Astrocyte (in vitro differentiated cells and primary cell): ENCODE data around the gene ZSCAN5B. TPM values are rescaled to one million over a fixed set of nuclear protein-coding genes. Genes with fewer than 3 reads are reported as not detected.

Source experiments
- DNase-seq: peaks from one replicate; pipeline ENCODE4 v3.0.0-alpha.2; 2010; ENCODE audit warnings: low read depth
- FAIRE-seq: peaks from 2 replicates; lab custom pipeline; 2011; peaks lifted over from hg19 to GRCh38; lab: Jason Lieb, UNC
- H2AFZ ChIP-seq: 2 replicates; pipeline ENCODE4 v1.6.0; 2012; ENCODE audit warnings: low read depth, low read length, inconsistent platforms
- H3K27ac ChIP-seq: 2 replicates; pipeline ENCODE4 v1.5.1; 2011; ENCODE audit warnings: low read depth, low read length, inconsistent platforms
- H3K27me3 ChIP-seq: 2 replicates; pipeline ENCODE4 v1.6.0; 2011; ENCODE audit warnings: low read length, inconsistent platforms; ENCODE audit not compliant: insufficient read depth
- H3K36me3 ChIP-seq: 2 replicates; pipeline ENCODE4 v1.5.1; 2011; ENCODE audit warnings: low read length, inconsistent platforms; ENCODE audit not compliant: insufficient read depth
- H3K4me1 ChIP-seq: 2 replicates; pipeline ENCODE4 v1.5.1; 2011; ENCODE audit warnings: low read length, inconsistent platforms; ENCODE audit not compliant: insufficient read depth
- H3K4me2 ChIP-seq: 2 replicates; pipeline ENCODE4 v1.6.0; 2012; ENCODE audit warnings: low read length, inconsistent platforms
- H3K4me3 ChIP-seq: 2 replicates; pipeline ENCODE4 v1.5.1; 2011; ENCODE audit warnings: low read depth, mild to moderate bottlenecking, low read length, inconsistent platforms; ENCODE audit not compliant: insufficient read depth
- H3K79me2 ChIP-seq: 2 replicates; pipeline ENCODE4 v1.6.0; 2012; ENCODE audit warnings: mild to moderate bottlenecking, low read length, inconsistent platforms; ENCODE audit not compliant: insufficient read depth
- H3K9ac ChIP-seq: 2 replicates; pipeline ENCODE4 v1.6.0; 2012; ENCODE audit warnings: mild to moderate bottlenecking, low read length, inconsistent platforms
- H3K9me3 ChIP-seq: 2 replicates; pipeline ENCODE4 v1.5.1; 2012; ENCODE audit warnings: low read depth, mild to moderate bottlenecking, low read length, inconsistent platforms; ENCODE audit not compliant: insufficient read depth
- H4K20me1 ChIP-seq: 2 replicates; pipeline ENCODE4 v1.6.0; 2012; ENCODE audit warnings: low read length, inconsistent platforms; ENCODE audit not compliant: insufficient read depth
- H3K27ac Mint-ChIP-seq: one replicate; pipeline ENCODE4 v1.8.0; 2021; ENCODE audit warnings: mild to moderate bottlenecking, mixed read lengths; ENCODE audit not compliant: unreplicated experiment
- H3K27me3 Mint-ChIP-seq: one replicate; pipeline ENCODE4 v1.8.0; 2021; ENCODE audit warnings: low read depth, mixed read lengths; ENCODE audit not compliant: unreplicated experiment
- H3K36me3 Mint-ChIP-seq: one replicate; pipeline ENCODE4 v1.8.0; 2021; ENCODE audit warnings: low read depth, mixed read lengths; ENCODE audit not compliant: unreplicated experiment
- H3K4me1 Mint-ChIP-seq: one replicate; pipeline ENCODE4 v1.8.0; 2021; ENCODE audit warnings: low read depth, mixed read lengths; ENCODE audit not compliant: unreplicated experiment
- H3K4me3 Mint-ChIP-seq: one replicate; pipeline ENCODE4 v1.8.0; 2021; ENCODE audit warnings: mild to moderate bottlenecking, moderate library complexity, mixed read lengths; ENCODE audit not compliant: unreplicated experiment
- H3K9me3 Mint-ChIP-seq: one replicate; pipeline ENCODE4 v1.8.0; 2021; ENCODE audit warnings: mild to moderate bottlenecking, mixed read lengths; ENCODE audit not compliant: unreplicated experiment
- EZH2 ChIP-seq: IDR thresholded peaks from 2 replicates; pipeline ENCODE4 v1.6.1; 2012; ENCODE audit warnings: mild to moderate bottlenecking, low read length, inconsistent platforms; ENCODE audit not compliant: insufficient read depth
- total RNA-seq: library from RNA; stranded (reverse); gene quantifications from 2 replicates; pipeline ENCODE4 v1.2.1, GENCODE V29; 2021
- TF ChIP-seq, protein P1 (sequence below): IDR thresholded peaks from 2 replicates; pipeline ENCODE4 v1.5.1; 2011; ENCODE audit warnings: low read depth, mild to moderate bottlenecking, inconsistent platforms, low read length, moderate library complexity; ENCODE audit not compliant: insufficient read depth

Gene ZSCAN5B
- total RNA-seq, 1 donor from 2014 or later: not detected

DNA sequence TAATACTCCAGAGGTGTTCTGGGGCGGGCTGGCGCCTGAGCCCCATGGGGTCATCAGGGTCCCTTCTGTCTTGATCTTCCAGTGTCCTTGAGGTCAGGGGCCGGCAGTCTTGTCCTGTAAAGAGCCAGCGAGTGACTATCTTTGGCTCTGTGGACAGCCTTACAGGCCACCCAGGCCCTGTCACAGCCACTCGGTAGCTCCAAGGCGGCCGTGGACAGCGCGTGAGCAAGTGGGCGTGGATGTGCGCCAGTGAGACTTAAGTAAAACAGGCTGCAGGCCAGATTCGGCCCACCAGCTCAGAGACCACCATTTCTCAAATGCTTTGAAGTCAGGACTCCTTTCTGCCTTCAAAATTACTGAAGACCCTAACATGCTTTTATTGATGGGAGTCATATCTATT is 52.8 kb downstream of the ZSCAN5B start:
- H3K36me3 ChIP-seq: no peaks in the 10 kb centered on the region
- Mint-ChIP-seq H3K4me3 (no peak overlapping the region), H3K4me1 (peaks cover 9% of the 10 kb centered on the region), H3K27ac (no peak overlapping the region), H3K36me3 (peaks cover 9% of the 10 kb centered on the region), H3K27me3 (no peaks in the 10 kb centered on the region), H3K9me3 (peaks cover 2% of the 10 kb centered on the region)
- H3K27me3 ChIP-seq: no peaks in the 10 kb centered on the region
- peaks cover 6% of the 10 kb centered on the region for H3K4me1 ChIP-seq
- peaks cover 20% of the 10 kb centered on the region for H4K20me1 ChIP-seq
- no peak overlapping the region for H2AFZ ChIP-seq
- peaks cover 42% of the 10 kb centered on the region for H3K79me2 ChIP-seq
- no peak overlapping the region for H3K27ac ChIP-seq
- TF ChIP-seq EZH2: no peak
- TF ChIP-seq, protein P1, sequence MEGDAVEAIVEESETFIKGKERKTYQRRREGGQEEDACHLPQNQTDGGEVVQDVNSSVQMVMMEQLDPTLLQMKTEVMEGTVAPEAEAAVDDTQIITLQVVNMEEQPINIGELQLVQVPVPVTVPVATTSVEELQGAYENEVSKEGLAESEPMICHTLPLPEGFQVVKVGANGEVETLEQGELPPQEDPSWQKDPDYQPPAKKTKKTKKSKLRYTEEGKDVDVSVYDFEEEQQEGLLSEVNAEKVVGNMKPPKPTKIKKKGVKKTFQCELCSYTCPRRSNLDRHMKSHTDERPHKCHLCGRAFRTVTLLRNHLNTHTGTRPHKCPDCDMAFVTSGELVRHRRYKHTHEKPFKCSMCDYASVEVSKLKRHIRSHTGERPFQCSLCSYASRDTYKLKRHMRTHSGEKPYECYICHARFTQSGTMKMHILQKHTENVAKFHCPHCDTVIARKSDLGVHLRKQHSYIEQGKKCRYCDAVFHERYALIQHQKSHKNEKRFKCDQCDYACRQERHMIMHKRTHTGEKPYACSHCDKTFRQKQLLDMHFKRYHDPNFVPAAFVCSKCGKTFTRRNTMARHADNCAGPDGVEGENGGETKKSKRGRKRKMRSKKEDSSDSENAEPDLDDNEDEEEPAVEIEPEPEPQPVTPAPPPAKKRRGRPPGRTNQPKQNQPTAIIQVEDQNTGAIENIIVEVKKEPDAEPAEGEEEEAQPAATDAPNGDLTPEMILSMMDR: no peak
- H3K9me3 ChIP-seq: no peaks in the 10 kb centered on the region
- H3K4me3 ChIP-seq: no peak overlapping the region
- H3K4me2 ChIP-seq: no peak overlapping the region
- no peak overlapping the region for H3K9ac ChIP-seq
- FAIRE-seq (no peak), DNase-seq (no peak)

DNA sequence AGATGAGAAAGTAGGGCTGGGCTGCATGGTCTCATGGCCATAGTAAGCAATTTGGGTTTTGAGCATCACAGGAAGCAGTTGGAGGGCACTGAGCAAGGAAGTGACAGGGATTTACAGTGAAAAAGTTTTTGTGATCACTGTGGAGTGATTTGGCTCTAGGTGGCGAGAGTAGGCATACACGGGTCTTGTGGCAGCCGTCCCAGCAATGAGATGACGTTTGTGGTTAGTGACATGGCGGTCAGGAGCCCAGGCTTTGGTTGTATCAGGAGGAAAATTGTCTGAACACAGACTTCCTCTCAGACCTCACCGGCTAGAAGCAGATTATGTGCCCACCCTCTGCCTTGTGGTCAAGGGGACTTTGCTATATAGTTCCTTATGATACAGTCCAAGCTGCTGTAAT is 53.2 kb downstream of the ZSCAN5B start:
- H3K9me3 ChIP-seq: no peaks in the 10 kb centered on the region
- H3K4me3 ChIP-seq: no peak overlapping the region
- no peaks in the 10 kb centered on the region for H3K9me3 Mint-ChIP-seq
- peaks cover 9% of the 10 kb centered on the region for H3K4me1 Mint-ChIP-seq
- H3K4me1 ChIP-seq: peaks cover 8% of the 10 kb centered on the region
- H2AFZ ChIP-seq: no peak overlapping the region
- no peak overlapping the region for H3K4me2 ChIP-seq
- DNase-seq (no peak), FAIRE-seq (no peak)
- H3K27ac Mint-ChIP-seq: no peak overlapping the region
- H4K20me1 ChIP-seq: peaks cover 16% of the 10 kb centered on the region
- no peak overlapping the region for H3K27ac ChIP-seq
- H3K9ac ChIP-seq: no peak overlapping the region
- H3K4me3 Mint-ChIP-seq: no peak overlapping the region
- H3K27me3 Mint-ChIP-seq: no peaks in the 10 kb centered on the region
- TF ChIP-seq EZH2: no peak
- TF ChIP-seq, protein P1: no peak
- H3K79me2 ChIP-seq: peaks cover 38% of the 10 kb centered on the region
- H3K36me3 Mint-ChIP-seq: peaks cover 5% of the 10 kb centered on the region
- no peaks in the 10 kb centered on the region for H3K27me3 ChIP-seq
- H3K36me3 ChIP-seq: no peaks in the 10 kb centered on the region

DNA sequence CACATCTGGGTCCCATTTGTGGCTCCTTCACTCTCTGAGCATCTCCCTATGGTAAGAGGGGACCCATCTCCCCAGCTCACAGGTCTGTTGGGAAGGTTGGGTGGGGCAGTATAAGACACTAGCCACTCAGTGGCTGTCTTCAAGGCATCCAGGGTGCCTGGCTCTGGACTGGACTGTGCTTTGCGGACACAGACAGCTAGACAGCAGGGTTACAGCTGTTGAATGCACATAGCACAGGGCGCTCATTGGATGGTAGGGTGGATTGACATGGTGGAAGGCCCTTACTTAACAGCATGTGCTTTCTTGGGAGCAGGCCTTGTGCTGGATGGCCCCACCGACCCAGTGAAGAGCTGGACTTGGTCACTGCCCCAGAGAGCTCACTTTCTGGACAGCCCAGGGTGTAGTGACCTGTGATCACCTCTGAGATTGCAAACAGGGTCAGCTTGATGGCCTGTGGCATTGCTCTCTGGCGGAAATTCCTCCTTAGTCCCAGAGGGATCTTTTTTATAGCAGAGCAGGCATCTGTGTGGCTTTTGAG is 54.6 kb downstream of the ZSCAN5B start:
- no peak for DNase-seq
- Histone ChIP-seq H3K4me3 (no peak overlapping the region), H3K9ac (no peak overlapping the region), H3K9me3 (no peaks in the 10 kb centered on the region), H3K4me1 (peaks cover 8% of the 10 kb centered on the region), H4K20me1 (peaks cover 15% of the 10 kb centered on the region), H3K36me3 (no peaks in the 10 kb centered on the region), H2AFZ (no peak overlapping the region), H3K27me3 (no peaks in the 10 kb centered on the region), H3K4me2 (peak overlapping the region; percentile 3), H3K79me2 (peaks cover 38% of the 10 kb centered on the region), H3K27ac (no peak overlapping the region)
- Mint-ChIP-seq H3K4me3 (peak overlapping the region; percentile 84), H3K27me3 (no peaks in the 10 kb centered on the region), H3K4me1 (peaks cover 9% of the 10 kb centered on the region), H3K36me3 (peaks cover under 1% of the 10 kb centered on the region), H3K27ac (no peak overlapping the region), H3K9me3 (no peaks in the 10 kb centered on the region)
- no peak for TF ChIP-seq EZH2
- TF ChIP-seq, protein P1: no peak
- no peak for FAIRE-seq
